HG02623 (cell line): ENCODE measurements around the gene DDX54.

Source experiments
- ATAC-seq: cut with Tn5 transposase; IDR thresholded peaks from one replicate; pipeline ENCODE4 v1.9.1; 2021; ENCODE audit warnings: moderate library complexity; ENCODE audit not compliant: unreplicated experiment

DDX54 gene

GRCh38 chr12:113164014-113164413 lies 21.3 kb downstream of the DDX54 start:
- ATAC-seq = no peak

- ATAC-seq = no peak
Measured at GRCh38 chr12:113163030-113163360, 22.3 kb downstream of the DDX54 start.

- no peak for ATAC-seq
Measured at GRCh38 chr12:113162102-113163029, 22.9 kb downstream of the DDX54 start.

- no peak for ATAC-seq
Measured at GRCh38 chr12:113161415-113162016, 23.8 kb downstream of the DDX54 start.

GRCh38 chr12:113159937-113160336 lies 25.3 kb downstream of the DDX54 start:
- no peak for ATAC-seq

GRCh38 chr12:113158439-113159203 lies 26.7 kb downstream of the DDX54 start:
- ATAC-seq = no peak

GRCh38 chr12:113157218-113157859 lies 27.9 kb downstream of the DDX54 start:
- no peak for ATAC-seq

GRCh38 chr12:113155646-113156045 lies 29.6 kb downstream of the DDX54 start:
- no peak for ATAC-seq

GRCh38 chr12:113155060-113155459 lies 30.2 kb downstream of the DDX54 start:
- ATAC-seq = no peak

GRCh38 chr12:113154351-113154973 lies 30.8 kb downstream of the DDX54 start:
- ATAC-seq = no peak

GRCh38 chr12:113152835-113153814 lies 32.2 kb downstream of the DDX54 start:
- ATAC-seq = no peak

GRCh38 chr12:113152196-113152834 lies 33.0 kb downstream of the DDX54 start:
- no peak for ATAC-seq

GRCh38 chr12:113151655-113152054 lies 33.6 kb downstream of the DDX54 start:
- no peak for ATAC-seq

- ATAC-seq = no peak
Measured at GRCh38 chr12:113149361-113150150, 35.7 kb downstream of the DDX54 start, which contains the start of gene CFAP73. CFAP73 (plus strand) TSS chr12:113149724; CDS start chr12:113149858, 134 bp downstream.

GRCh38 chr12:113146999-113147398 lies 38.3 kb downstream of the DDX54 start:
- no peak for ATAC-seq

GRCh38 chr12:113145720-113146551 lies 39.3 kb downstream of the DDX54 start:
- ATAC-seq = no peak

GRCh38 chr12:113144806-113145205 lies 40.5 kb downstream of the DDX54 start:
- no peak for ATAC-seq
